Measurements from ENCODE around the gene RSBN1.

DNA sequence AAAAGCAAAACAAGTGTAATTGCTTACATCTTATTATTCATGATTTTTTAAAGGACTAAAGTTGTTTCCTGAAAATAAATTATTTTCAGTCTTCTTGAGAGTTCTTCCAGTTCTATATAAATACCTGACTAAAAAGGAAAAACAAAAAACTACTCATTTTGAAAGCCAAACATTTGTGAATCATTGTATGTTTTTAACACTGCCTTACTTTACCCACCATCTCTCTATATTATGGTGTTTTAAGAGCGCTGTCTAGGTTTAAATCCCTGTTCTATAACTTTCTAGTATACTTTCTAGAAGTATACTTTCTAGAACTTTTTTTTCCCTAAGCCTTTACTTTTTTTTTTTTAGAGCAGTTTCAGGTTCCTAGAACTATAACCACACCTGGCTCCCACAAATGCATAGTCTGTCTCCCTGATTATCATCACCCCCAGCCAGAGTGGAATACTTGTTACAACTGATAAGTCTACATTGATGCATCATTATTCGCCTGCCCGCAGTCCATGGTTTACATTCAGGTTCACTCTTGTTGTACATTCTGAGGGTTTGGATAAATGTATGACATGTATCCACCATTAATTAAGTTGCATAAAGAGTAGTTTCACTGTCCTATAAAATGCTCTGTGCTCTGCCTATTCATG, 9.8 kb downstream of the RSBN1 start:
- TF ChIP-seq MAX (IDR thresholded peaks at IDR 0.05; ENCODE audit: low read depth, low read length) (no peak), MTA2 (IDR thresholded peaks at IDR 0.05; ENCODE audit: low read depth) (no peak), ESRRA (IDR thresholded peaks at IDR 0.05; ENCODE audit: low read length) (no peak), ATF7 (IDR thresholded peaks at IDR 0.05; ENCODE audit: low read depth) (no peak), ATF3 (IDR thresholded peaks at IDR 0.05; ENCODE audit: borderline replicate concordance, extremely low read depth, low read depth, low read length) (no peak), EGR1 (IDR thresholded peaks at IDR 0.05; ENCODE audit: borderline replicate concordance in 1 of 2, low read depth in 2 of 2, low read length in 2 of 2) (no peak), CTCF (IDR thresholded peaks at IDR 0.05 in 2 of 3, conservative IDR thresholded peaks at IDR 0.05 in 1 of 3; ENCODE audit: control insufficient read depth in 2 of 3, extremely low read depth in 1 of 3, insufficient read depth in 1 of 3, low read depth in 3 of 3, low read length in 3 of 3) (no peak), PKNOX1 (IDR thresholded peaks at IDR 0.05) (no peak), RCOR1 (conservative IDR thresholded peaks at IDR 0.05; ENCODE audit: low read depth, low read length) (no peak), POLR2A (IDR thresholded peaks at IDR 0.05; ENCODE audit: low read depth, low read length) (no peak), EED (IDR thresholded peaks at IDR 0.05; ENCODE audit: low read depth) (no peak), REST (IDR thresholded peaks at IDR 0.05; ENCODE audit: low read depth, low read length) (no peak)

Measured in GM12878 (cell line).